GM12801 (cell line): ENCODE results near the gene CCDC86.

Experiments used
- CTCF ChIP-seq: IDR thresholded peaks from one replicate; pipeline ENCODE4 v1.5.1; 2011; ENCODE audit warnings: control low read depth; ENCODE audit not compliant: insufficient read length; ENCODE audit errors: extremely low read depth

Gene CCDC86

GRCh38 chr11:60809249-60809648 is 32.7 kb upstream of the CCDC86 start:
- TF ChIP-seq CTCF, result no peak

DNA sequence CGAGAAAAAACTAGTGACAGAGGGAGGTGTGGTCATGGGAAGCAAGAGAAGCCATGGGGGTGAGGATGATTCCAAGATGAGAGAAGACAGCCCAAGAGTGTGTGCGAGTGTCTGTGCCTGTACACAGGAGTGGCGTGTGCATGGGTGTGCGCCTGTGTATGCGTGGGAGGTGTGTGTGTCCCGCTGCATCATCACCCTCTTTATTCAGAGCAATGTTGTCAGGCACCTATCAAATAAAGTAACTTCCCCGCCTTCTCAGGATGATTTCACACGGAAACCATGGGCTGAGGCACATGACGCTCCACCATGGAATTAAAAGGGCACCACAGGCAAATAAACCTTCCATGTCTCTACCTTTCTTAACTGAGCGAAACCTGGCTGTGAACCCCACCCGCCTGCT is 32.2 kb upstream of the CCDC86 start:
- TF ChIP-seq CTCF, result no peak

GRCh38 chr11:60810151-60810550 is 31.8 kb upstream of the CCDC86 start:
- TF ChIP-seq CTCF, result no peak

- TF ChIP-seq CTCF, result no peak
These were observed 31.3 kb upstream of the CCDC86 start for GRCh38 chr11:60810569-60810968.

GRCh38 chr11:60813324-60813723 is 28.6 kb upstream of the CCDC86 start:
- TF ChIP-seq CTCF, result no peak

- no peak for TF ChIP-seq CTCF
These were observed 27.8 kb upstream of the CCDC86 start for GRCh38 chr11:60814112-60814511.

DNA sequence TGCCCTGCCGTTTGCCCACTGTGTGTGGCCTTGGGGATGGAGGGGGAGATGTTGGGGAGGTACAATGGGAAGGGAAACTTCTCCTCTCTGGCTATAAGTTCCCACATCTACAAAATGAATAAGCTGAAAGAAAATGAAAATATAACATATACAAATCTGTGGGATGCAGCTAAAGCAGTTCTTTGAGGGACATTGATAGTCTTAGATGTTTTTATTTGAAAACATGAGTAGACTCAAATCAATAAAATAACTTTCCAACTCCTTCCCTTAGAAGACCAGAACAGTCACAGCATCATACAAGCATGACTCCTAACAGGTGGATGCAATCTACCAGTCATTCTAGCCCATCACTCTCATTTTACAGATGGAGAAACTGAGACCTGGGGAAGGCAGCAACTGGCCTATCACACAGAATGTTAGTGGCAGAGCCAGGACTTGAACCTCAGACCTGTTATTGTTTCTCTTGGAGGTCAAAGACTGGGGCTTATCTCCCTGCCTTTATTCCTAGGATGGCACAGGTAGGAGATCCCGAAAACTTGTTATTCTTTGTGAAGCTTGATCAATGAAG is 25.2 kb upstream of the CCDC86 start:
- no peak for TF ChIP-seq CTCF

GRCh38 chr11:60818057-60818456 is 23.9 kb upstream of the CCDC86 start:
- TF ChIP-seq CTCF, result no peak
